OCI-LY7 (cell line): ENCODE results near the gene FKBP1A.

Source experiments
- EZH2phosphoT487 ChIP-seq: fragments of 200-600 bp; sonication (generic); IDR thresholded peaks from 2 replicates; pipeline ENCODE4 v1.6.1; 2018; ENCODE audit warnings: low read depth, borderline replicate concordance, mild to moderate bottlenecking, mixed run types, antibody characterized with exemption, low read length, moderate library complexity, mixed read lengths
- TF ChIP-seq, protein P1 (sequence below): fragments of 200-600 bp; sonication (generic); conservative IDR thresholded peaks from 2 replicates; pipeline ENCODE4 v1.5.1; 2014; ENCODE audit warnings: mild to moderate bottlenecking, antibody characterized with exemption, low read length, moderate library complexity, mixed read lengths

DNA sequence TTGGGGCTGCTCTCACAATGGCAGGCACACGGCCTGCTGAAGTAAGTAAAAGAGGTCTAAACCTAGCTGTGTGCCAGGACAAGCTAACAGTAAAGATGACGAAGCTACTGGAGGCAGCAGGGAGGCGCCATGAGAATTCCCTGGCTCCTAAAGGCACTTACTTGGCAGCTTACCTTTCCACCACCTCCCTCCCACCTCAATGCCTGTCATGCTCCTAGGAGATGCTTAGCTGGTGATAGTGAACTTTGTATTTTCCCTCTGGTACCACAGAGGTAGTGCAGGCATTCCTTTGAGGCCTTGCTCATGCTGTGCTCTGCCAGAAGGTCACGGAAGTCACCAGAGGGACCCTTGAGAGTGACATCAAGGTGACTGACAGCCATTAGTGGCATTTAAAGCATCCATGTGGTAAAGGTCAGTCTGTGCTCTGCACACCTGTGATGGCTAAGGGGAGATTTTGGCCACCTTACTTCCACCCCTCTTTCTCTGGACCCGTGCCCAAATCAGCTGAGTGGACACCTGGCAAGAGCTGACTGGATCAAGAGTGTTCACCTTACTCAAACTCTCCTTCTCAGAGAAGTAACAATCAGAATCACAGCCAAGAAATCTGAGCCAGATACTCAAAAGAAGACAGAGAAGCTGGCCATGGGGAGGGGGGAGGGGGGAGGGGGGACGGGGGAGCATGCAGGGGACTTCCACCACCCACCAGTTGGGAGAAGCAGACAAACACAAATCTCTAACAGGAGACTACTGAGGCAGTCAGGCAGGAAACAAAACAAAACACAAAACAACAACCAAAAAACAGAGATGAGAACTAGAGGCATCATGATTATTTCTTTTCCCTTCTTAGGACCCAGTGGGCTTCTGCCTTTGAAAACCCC is 2.9 kb downstream of the FKBP1A start:
- TF ChIP-seq, protein P1, sequence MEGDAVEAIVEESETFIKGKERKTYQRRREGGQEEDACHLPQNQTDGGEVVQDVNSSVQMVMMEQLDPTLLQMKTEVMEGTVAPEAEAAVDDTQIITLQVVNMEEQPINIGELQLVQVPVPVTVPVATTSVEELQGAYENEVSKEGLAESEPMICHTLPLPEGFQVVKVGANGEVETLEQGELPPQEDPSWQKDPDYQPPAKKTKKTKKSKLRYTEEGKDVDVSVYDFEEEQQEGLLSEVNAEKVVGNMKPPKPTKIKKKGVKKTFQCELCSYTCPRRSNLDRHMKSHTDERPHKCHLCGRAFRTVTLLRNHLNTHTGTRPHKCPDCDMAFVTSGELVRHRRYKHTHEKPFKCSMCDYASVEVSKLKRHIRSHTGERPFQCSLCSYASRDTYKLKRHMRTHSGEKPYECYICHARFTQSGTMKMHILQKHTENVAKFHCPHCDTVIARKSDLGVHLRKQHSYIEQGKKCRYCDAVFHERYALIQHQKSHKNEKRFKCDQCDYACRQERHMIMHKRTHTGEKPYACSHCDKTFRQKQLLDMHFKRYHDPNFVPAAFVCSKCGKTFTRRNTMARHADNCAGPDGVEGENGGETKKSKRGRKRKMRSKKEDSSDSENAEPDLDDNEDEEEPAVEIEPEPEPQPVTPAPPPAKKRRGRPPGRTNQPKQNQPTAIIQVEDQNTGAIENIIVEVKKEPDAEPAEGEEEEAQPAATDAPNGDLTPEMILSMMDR = no peak
- TF ChIP-seq EZH2phosphoT487 = no peak
